ENCODE data around the gene CAT. TPM values are rescaled to one million over a fixed set of nuclear protein-coding genes. Genes with fewer than 3 reads are reported as not detected.

CAT gene
- total RNA-seq, 1 donor from 2014 or later, result 108 TPM

GRCh38 chr11:34461215-34461614 lies 22.5 kb downstream of the CAT start:
- Histone ChIP-seq H3K9me3 (no peaks in the 10 kb centered on the region), H3K27me3 (no peaks in the 10 kb centered on the region), H3K4me3 (no peak overlapping the region), H3K36me3 (peaks cover 6 to 82% of the 10 kb centered on the region in 2 donors), H3K4me1 (no peaks in the 10 kb centered on the region), H3K27ac (no peak overlapping the region)
- DNase-seq (ENCODE audit: extremely low spot score in 2 of 2), result no peak
- intact Hi-C loops (cut with DNase I), result no loop called here
- TF ChIP-seq POLR2A (IDR thresholded peaks at IDR 0.05) (no peak), CTCF (IDR thresholded peaks at IDR 0.05) (no peak), POLR2AphosphoS5 (IDR thresholded peaks at IDR 0.05; ENCODE audit: insufficient read depth in 1 of 2, low read depth in 1 of 2) (no peak)

- Histone ChIP-seq H3K4me1 (no peaks in the 10 kb centered on the region), H3K4me3 (no peak overlapping the region), H3K9me3 (no peaks in the 10 kb centered on the region), H3K27ac (no peak overlapping the region), H3K27me3 (no peaks in the 10 kb centered on the region), H3K36me3 (peaks cover 6 to 73% of the 10 kb centered on the region in 2 donors)
- no peak for TF ChIP-seq CTCF (IDR thresholded peaks at IDR 0.05)
- TF ChIP-seq POLR2A (IDR thresholded peaks at IDR 0.05), result no peak
- no peak for TF ChIP-seq POLR2AphosphoS5 (IDR thresholded peaks at IDR 0.05; ENCODE audit: insufficient read depth in 1 of 2, low read depth in 1 of 2)
- no peak for DNase-seq (ENCODE audit: extremely low spot score in 2 of 2)
- intact Hi-C loops (cut with DNase I), result no loop called here
Observed at GRCh38 chr11:34464591-34465051, 25.9 kb downstream of the CAT start.

GRCh38 chr11:34466802-34467488 lies 28.2 kb downstream of the CAT start:
- Histone ChIP-seq H3K9me3 (no peaks in the 10 kb centered on the region), H3K4me1 (no peaks in the 10 kb centered on the region), H3K4me3 (no peak overlapping the region), H3K27ac (no peak overlapping the region), H3K27me3 (no peaks in the 10 kb centered on the region), H3K36me3 (peaks cover 7 to 85% of the 10 kb centered on the region in 2 donors)
- TF ChIP-seq CTCF (IDR thresholded peaks at IDR 0.05), result no peak
- TF ChIP-seq POLR2AphosphoS5 (IDR thresholded peaks at IDR 0.05; ENCODE audit: insufficient read depth in 1 of 2, low read depth in 1 of 2), result no peak
- no peak for TF ChIP-seq POLR2A (IDR thresholded peaks at IDR 0.05)
- intact Hi-C loops (cut with DNase I), result no loop called here
- no peak for DNase-seq (ENCODE audit: extremely low spot score in 2 of 2)

- no peak overlapping the region for H3K27ac ChIP-seq
- TF ChIP-seq POLR2A (IDR thresholded peaks at IDR 0.05) (no peak), POLR2AphosphoS5 (IDR thresholded peaks at IDR 0.05; ENCODE audit: insufficient read depth in 1 of 2, low read depth in 1 of 2) (no peak), CTCF (IDR thresholded peaks at IDR 0.05) (no peak)
- peaks cover 12 to 83% of the 10 kb centered on the region in 2 donors for H3K36me3 ChIP-seq
- intact Hi-C loops (cut with DNase I), result no loop called here
- no peaks in the 10 kb centered on the region for H3K27me3 ChIP-seq
- H3K4me1 ChIP-seq, result no peaks in the 10 kb centered on the region
- H3K4me3 ChIP-seq, result no peak overlapping the region
- no peak for DNase-seq (ENCODE audit: extremely low spot score in 2 of 2)
- H3K9me3 ChIP-seq, result no peaks in the 10 kb centered on the region
Observed at GRCh38 chr11:34468209-34468841, 29.6 kb downstream of the CAT start.

Data from vagina (tissue), 2 donors.